Choroid plexus epithelial cell (primary cell): ENCODE measurements around the gene ANTXR1.

Experiments
- DNase-seq: peaks from one replicate; pipeline ENCODE4 v3.0.0-alpha.2; 2010; ENCODE audit warnings: low read depth
- H3K4me3 ChIP-seq: 2 replicates; pipeline ENCODE4 v1.5.1; 2011; ENCODE audit warnings: low read depth, mild to moderate bottlenecking, control low read depth, low read length, moderate library complexity
- TF ChIP-seq, protein P1 (sequence below): conservative IDR thresholded peaks from 2 replicates; pipeline ENCODE4 v1.5.1; 2011; ENCODE audit warnings: low read depth, mild to moderate bottlenecking, control low read depth, inconsistent platforms, low read length, moderate library complexity

ANTXR1 gene

DNA sequence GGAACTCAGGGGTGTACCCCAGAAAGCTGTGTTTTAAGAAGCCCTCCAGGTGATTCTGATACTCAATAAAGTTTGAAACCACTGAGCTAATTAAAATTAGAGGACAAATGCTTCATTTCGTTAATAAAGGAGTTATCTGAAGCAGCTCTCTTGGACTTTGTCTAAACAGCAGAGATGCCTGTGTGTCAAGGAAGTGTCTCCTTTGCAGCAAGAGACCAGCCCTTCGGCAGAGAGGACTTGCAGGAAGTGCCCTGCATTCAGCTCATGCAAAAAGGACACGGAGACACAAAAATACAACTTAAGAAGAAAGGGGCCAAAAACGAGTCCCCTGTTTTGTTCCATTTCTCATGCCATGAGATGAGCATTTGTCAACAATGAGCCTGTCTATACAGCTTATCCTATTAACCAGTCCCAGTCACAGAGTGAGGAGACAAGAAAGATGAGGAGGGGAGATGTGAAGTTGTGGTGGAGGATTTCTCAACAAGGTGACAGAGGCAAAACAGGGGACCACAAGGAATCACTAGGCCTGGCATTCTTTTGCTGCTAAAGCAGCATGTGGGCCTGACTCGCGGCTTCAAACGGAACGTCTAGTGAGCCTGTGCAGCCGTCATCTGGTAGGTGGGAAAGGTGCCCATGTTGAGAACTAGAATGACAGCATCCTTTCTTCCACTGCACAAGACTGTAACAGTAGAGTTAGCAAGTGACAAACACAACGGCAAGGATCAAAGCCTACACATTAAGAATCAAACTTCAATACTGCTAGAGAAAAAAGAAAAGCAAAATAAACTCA is 152.3 kb downstream of the ANTXR1 start:
- no peak for DNase-seq
- H3K4me3 ChIP-seq = no peak overlapping the region
- TF ChIP-seq, protein P1, sequence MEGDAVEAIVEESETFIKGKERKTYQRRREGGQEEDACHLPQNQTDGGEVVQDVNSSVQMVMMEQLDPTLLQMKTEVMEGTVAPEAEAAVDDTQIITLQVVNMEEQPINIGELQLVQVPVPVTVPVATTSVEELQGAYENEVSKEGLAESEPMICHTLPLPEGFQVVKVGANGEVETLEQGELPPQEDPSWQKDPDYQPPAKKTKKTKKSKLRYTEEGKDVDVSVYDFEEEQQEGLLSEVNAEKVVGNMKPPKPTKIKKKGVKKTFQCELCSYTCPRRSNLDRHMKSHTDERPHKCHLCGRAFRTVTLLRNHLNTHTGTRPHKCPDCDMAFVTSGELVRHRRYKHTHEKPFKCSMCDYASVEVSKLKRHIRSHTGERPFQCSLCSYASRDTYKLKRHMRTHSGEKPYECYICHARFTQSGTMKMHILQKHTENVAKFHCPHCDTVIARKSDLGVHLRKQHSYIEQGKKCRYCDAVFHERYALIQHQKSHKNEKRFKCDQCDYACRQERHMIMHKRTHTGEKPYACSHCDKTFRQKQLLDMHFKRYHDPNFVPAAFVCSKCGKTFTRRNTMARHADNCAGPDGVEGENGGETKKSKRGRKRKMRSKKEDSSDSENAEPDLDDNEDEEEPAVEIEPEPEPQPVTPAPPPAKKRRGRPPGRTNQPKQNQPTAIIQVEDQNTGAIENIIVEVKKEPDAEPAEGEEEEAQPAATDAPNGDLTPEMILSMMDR = no peak

DNA sequence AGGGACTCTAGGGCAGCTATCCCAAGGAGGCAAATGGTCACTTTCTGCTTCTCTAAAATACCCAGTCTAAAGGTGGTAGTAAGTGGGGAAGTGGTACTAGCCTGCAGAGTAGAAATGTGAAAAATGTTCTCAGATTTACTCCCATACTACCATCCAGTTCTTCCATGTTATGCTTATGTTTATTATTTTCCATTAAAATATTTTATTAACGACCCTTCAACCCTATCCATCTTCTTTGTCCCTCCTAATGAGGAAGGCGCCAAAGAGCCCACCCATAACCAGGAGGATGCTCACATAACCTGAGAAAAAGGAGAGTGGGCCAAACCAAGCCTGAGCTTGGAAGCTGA is 153.5 kb downstream of the ANTXR1 start:
- TF ChIP-seq, protein P1 = no peak
- H3K4me3 ChIP-seq = no peak overlapping the region
- no peak for DNase-seq

DNA sequence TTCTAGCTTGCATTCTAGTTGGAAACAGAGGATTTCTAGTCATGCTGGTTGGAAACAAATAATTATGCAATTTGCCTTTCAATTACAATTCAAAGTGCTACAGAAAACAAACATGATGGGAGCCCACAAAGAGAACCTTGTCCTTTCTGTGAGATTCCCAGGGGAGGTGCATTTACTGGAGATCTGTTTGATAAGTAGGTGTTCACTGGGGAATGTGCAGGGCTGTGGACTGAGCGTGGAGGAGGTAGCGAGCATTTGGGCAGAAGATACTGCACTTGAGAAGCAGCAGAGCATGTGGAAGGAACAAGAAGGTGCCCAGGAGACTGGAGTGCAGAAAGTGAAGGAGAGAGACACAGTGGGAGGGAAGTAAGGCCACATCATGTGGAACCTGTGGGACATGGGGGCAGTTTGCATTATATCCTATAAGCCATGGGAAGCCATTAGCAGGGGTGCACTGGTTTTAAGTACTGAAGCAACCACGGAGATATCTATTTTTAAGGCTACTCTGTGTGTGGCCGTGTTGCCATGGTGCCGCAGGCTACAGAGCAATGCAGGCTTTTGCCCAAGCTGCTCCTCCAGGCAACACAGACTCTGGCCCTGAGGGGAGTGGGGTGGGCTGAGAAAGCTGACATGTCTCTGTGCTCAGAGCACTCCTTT is 154.0 kb downstream of the ANTXR1 start:
- TF ChIP-seq, protein P1 = no peak
- no peak for DNase-seq
- H3K4me3 ChIP-seq = no peak overlapping the region

DNA sequence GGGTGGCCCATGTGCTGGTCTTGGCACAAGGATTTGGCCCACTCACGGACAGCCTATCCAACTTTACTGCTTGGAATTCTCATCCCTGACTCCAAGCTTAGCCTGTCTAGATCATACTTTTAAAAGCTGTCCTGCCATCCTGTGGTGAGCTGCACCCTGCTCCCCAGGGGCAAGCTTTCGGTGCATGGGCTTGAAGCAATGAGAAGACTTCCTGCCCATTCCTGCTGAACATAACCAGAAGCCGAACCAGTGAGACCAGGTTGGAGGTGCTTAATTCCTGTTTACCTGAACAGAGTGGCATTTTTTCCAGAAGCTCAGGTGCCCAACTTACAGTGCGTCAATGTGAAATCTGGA is 154.5 kb downstream of the ANTXR1 start:
- DNase-seq = no peak
- H3K4me3 ChIP-seq = no peak overlapping the region
- TF ChIP-seq, protein P1 = no peak

DNA sequence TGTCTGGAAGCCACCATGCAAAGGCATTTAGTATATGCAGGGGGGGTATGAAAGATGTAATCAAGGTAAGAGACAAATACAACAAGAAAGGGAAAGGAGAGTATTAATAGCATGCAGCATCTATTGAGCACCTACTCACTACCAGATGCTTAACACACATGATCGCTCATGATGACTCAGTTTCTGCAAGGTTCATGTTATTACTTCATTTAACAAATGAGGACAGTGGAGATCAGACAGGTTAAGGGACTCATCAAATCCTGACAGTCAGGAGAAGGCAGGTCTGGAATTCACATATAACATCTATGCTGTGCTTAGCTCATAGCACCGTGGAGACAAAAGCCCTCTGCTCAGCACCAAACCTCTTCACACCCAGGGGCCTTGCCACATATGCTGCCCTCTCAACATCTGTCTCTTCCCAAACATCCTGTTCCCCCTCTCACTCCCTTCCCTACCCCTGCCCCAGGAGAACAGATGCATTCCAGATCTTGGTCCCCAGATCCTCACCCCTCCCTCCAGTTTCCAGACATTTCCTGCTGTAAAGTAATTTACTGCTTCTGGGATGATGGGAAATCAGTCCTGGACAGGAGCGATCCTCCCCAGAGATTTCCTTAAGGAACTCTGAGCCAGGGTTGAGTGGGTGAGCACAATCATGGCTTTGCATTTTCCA is 155.3 kb downstream of the ANTXR1 start:
- TF ChIP-seq, protein P1 = no peak
- H3K4me3 ChIP-seq = no peak overlapping the region
- no peak for DNase-seq

DNA sequence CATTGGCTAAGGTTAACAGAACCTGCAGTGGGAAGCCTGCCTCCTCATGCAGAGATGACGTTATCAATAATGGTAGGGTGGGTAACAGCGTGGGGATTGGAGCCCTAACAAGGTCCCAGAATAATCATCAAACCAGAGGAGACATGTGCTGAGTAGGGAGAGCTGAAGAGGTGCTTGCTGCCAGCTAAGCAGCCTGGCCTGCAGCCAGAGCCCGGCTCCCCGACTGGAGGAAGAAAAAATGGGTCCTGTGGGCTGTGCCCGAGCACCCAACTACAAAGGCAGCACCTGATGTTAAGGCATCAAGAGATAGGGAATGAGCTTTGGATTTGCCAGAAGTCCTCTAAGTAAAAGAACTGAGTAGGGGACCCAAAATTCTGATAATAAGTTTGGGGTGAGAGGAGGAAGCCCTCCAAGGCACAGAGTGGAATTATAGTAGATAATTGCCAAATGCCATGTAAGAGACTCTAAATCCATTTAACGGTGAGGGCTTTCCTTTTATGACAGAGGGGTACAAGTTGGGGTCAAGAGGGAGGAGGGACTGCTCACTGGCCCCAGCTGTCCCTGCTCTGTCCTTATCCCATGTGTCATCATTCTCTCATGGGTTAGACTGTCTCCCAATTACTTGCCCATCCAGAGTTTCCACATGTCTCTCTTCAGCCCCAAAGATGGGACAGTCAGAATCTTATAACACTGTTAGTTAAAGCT is 156.1 kb downstream of the ANTXR1 start:
- no peak overlapping the region for H3K4me3 ChIP-seq
- no peak for DNase-seq
- TF ChIP-seq, protein P1 = no peak
